ENCODE results near the gene TNFAIP8. TPM values are rescaled to one million over a fixed set of nuclear protein-coding genes. Genes with fewer than 3 reads are reported as not detected.

TNFAIP8 gene
- total RNA-seq, 4 donors from 2014 or later: 19.5 to 44.6 (median 34.9) TPM

DNA sequence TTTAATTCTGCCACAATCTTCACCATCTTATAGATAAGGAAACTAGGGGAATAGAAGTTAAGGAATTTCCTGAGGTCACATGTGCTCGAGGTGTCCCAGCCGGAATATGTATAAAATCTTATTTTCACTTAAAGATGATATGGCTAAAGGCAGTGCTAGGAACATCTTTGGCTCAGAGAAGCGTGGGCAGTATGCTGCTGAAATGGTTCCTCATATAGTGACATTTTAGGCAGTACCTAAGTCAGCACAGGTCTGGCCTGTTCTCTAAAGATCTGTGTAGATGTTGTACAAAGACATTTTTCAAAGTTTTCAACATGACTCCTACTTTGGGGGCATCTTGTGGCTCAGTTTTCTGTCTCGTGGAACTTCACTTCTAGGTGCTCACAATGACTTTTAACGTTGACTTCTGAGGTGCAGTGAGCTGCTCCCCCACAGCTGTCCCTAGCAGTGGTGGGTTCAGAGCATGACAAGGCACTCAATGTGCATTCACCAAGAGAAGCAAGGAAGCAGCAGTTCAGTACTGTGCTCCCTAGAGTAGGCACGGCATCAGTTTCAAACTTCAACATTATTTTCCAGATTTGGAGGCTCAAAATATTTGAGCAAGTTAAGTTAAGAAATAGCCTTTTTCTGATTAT, 40.3 kb downstream of the TNFAIP8 start:
- no peak for DNase-seq
- Histone ChIP-seq H3K27ac (no peak overlapping the region), H3K4me3 (no peak overlapping the region), H3K27me3 (no peaks in the 10 kb centered on the region), H3K9me3 (no peaks in the 10 kb centered on the region), H3K4me1 (peaks cover 7 to 77% (median 19%) of the 10 kb centered on the region in 3 donors), H3K36me3 (peaks cover 5 to 11% (median 6%) of the 10 kb centered on the region in 3 donors)
- intact Hi-C loops (cut with DNase I): no loop called here
- 83 to 89% methylated on average over 6 of the region's 6 CpGs for WGBS, 2 donors
- TF ChIP-seq, protein P1, sequence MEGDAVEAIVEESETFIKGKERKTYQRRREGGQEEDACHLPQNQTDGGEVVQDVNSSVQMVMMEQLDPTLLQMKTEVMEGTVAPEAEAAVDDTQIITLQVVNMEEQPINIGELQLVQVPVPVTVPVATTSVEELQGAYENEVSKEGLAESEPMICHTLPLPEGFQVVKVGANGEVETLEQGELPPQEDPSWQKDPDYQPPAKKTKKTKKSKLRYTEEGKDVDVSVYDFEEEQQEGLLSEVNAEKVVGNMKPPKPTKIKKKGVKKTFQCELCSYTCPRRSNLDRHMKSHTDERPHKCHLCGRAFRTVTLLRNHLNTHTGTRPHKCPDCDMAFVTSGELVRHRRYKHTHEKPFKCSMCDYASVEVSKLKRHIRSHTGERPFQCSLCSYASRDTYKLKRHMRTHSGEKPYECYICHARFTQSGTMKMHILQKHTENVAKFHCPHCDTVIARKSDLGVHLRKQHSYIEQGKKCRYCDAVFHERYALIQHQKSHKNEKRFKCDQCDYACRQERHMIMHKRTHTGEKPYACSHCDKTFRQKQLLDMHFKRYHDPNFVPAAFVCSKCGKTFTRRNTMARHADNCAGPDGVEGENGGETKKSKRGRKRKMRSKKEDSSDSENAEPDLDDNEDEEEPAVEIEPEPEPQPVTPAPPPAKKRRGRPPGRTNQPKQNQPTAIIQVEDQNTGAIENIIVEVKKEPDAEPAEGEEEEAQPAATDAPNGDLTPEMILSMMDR (IDR thresholded peaks at IDR 0.05): no peak
- no peak for TF ChIP-seq POLR2A (IDR thresholded peaks at IDR 0.05)

DNA sequence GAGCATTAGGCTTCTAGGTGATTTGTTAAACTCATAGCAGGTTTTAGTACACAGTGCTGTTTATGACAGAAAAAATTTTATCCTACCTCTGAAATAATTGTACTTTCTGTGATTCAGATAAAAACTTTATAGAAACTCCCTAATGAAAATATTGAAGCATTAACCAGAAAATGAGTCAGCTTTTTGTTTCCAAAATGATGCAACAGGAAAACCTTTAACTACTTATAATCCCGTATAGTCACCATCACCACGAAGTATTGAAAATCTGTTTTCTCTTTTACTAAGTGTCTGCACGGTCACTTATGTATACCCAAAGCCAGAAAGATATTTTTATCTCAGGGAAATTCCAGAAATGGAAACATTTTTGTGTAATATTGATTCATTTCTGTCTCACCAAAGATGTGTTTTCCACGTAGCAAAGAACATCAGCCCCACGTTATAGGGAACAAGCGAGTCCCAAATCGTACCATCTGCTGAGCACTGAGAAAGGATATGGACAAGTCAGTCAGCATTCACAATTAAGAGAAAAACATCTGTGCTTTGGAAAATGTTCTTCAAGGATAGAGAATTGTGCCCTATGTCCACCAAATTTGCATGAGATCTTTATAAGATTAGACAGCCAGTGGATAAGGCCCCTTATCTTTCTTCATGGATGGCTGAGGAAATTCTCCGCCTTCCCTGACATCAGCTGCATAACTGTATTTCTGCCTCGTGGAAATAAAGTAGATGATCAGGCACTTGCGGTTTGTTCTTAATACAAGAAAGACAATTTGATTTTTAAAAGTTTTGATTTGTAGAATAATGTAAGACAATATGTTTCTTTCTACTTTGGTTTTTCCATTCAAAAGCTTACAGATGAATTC, 41.9 kb downstream of the TNFAIP8 start:
- Histone ChIP-seq H3K27ac (peak overlapping the region in 3 of 4 donors; percentile 38 to 59 (median 56)), H3K9me3 (no peaks in the 10 kb centered on the region), H3K36me3 (peaks cover 5 to 9% (median 6%) of the 10 kb centered on the region in 3 donors), H3K4me3 (peak overlapping the region in 1 of 4 donors; percentile 6), H3K4me1 (peaks cover 7 to 74% (median 19%) of the 10 kb centered on the region in 3 donors), H3K27me3 (no peaks in the 10 kb centered on the region)
- DNase-seq: no peak
- intact Hi-C loops (cut with DNase I): no loop called here
- TF ChIP-seq, protein P1 (IDR thresholded peaks at IDR 0.05): no peak
- no peak for TF ChIP-seq POLR2A (IDR thresholded peaks at IDR 0.05)
- WGBS, 2 donors: 27 to 33% methylated on average over 10 of the region's 10 CpGs

DNA sequence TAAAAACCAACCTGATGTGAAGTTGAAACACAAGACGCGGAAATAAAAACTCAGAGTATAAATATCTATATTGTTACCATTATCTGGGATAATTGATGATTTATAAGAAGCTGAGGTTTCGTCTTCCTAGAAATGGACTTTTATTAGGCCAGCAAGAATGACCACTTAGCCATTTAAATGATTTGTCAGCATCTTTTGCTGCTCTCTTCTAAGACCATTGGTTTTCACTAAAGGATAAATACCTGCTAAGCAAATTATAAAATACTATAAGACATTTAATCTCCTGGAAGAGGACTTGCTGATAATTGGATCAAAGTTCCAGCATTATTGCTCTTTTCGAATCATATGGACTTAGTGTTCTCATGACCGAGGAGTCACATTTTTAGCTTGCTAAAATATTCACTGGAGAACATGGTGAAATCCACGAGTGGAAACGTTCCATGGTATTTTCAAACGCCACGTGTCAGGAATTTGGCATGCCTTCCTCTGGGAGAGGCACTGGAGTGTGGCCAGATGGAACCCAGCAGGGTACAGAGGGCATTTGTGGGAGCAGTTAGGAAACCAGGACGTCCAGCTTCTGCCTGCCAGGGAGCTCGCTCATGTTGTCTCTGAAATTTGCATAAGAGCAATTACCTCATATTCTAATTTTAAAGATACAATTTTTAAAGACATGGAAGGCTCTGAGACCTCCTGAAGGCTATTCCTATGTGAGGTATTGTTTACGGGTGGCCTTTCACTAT, 43.1 kb downstream of the TNFAIP8 start:
- no peak for DNase-seq
- peak overlapping the region in 3 of 4 donors; percentile 38 to 56 (median 56) for H3K27ac ChIP-seq
- intact Hi-C loops (cut with DNase I): no loop called here

DNA sequence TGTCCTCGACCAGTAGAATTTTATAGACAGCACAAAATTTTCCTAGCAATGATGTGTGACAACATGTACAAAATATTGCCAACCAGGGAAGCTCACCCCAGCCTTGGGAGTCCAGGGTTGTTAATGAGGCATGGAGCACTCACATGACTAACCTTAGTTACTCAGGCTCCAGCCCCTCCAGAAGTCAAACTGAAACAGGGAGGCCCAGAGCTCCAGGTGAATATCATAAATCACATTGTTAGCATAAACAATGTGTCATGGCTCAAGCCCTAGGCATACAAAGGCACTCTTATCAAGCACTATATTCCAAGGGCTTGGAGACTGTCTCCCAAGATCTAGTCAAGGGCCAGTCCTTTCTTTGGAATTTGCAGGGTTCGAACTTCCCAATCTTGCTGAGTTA, 44.4 kb downstream of the TNFAIP8 start:
- Histone ChIP-seq H3K36me3 (peaks cover 0 to 4% (median 0%) of the 10 kb centered on the region in 3 donors), H3K4me1 (peaks cover 3 to 53% (median 16%) of the 10 kb centered on the region in 3 donors), H3K9me3 (no peaks in the 10 kb centered on the region), H3K27ac (peak overlapping the region in 2 of 4 donors; percentile 38 to 56), H3K4me3 (no peak overlapping the region), H3K27me3 (no peaks in the 10 kb centered on the region)
- no peak for TF ChIP-seq POLR2A (IDR thresholded peaks at IDR 0.05)
- TF ChIP-seq, protein P1 (IDR thresholded peaks at IDR 0.05): no peak
- WGBS, 2 donors: 52 to 62% methylated on average over 2 of the region's 2 CpGs
- no peak for DNase-seq
- intact Hi-C loops (cut with DNase I): no loop called here

More for the DNA sequence above, 43.1 kb downstream of the TNFAIP8 start:
- no peaks in the 10 kb centered on the region for H3K9me3 ChIP-seq
- no peak for TF ChIP-seq POLR2A (IDR thresholded peaks at IDR 0.05)
- TF ChIP-seq, protein P1 (IDR thresholded peaks at IDR 0.05): no peak
- 46 to 54% methylated on average over 12 of the region's 12 CpGs for WGBS, 2 donors
- peaks cover 0 to 5% (median 0%) of the 10 kb centered on the region in 3 donors for H3K36me3 ChIP-seq
- H3K27me3 ChIP-seq: no peaks in the 10 kb centered on the region
- H3K4me3 ChIP-seq: no peak overlapping the region
- H3K4me1 ChIP-seq: peaks cover 7 to 67% (median 16%) of the 10 kb centered on the region in 3 donors

Data from esophagus squamous epithelium (tissue), 5 donors.